ENCODE measurements around the gene RBM41. TPM values are rescaled to one million over a fixed set of nuclear protein-coding genes. Genes with fewer than 3 reads are reported as not detected.

The RBM41 gene
- total and polyA plus RNA-seq, 2 experiments from 2014 or later = 20.0 to 21.9 TPM

GRCh38 chrX:107135965-107136307 lies 17.3 kb upstream of the RBM41 start:
- no peaks in the 10 kb centered on the region for H3K9me2 ChIP-seq (ENCODE audit: insufficient read depth)
- DNase-seq (ENCODE audit: low spot score) (no peak), ATAC-seq (no peak)
- no peaks in the 10 kb centered on the region for H4K20me1 ChIP-seq (replicated peaks; ENCODE audit: insufficient read depth)
- no peaks in the 10 kb centered on the region for H3K36me3 ChIP-seq (ENCODE audit: insufficient read depth)
- Mint-ChIP-seq H3K9me3 (no peaks in the 10 kb centered on the region), H3K36me3 (ENCODE audit: low read depth) (no peaks in the 10 kb centered on the region), H3K27me3 (ENCODE audit: insufficient read depth, low read depth, poor library complexity) (no peaks in the 10 kb centered on the region), H3K4me3 (no peak overlapping the region), H3K4me1 (no peaks in the 10 kb centered on the region), H3K27ac (no peak overlapping the region)
- no peaks in the 10 kb centered on the region for H3K4me1 ChIP-seq (ENCODE audit: insufficient read depth)
- no peaks in the 10 kb centered on the region for H3K27me3 ChIP-seq (ENCODE audit: insufficient read depth)
- no peaks in the 10 kb centered on the region for H3F3A ChIP-seq (replicated peaks; ENCODE audit: low read depth)
- H2AFZ ChIP-seq = no peak overlapping the region
- TF ChIP-seq ZNF331 (CRISPR knock-in tag; IDR thresholded peaks at IDR 0.05; ENCODE audit: low read depth) (no peak), EZH2phosphoT487 (IDR thresholded peaks at IDR 0.05; ENCODE audit: unreplicated experiment) (no peak), CTCF (conservative IDR thresholded peaks at IDR 0.05; ENCODE audit: low read depth in 2 of 2) (no peak), CREB1 (CRISPR knock-in tag; IDR thresholded peaks at IDR 0.05; ENCODE audit: low read depth) (no peak), REST (IDR thresholded peaks at IDR 0.05; ENCODE audit: unreplicated experiment) (no peak), STAT1 (IDR thresholded peaks at IDR 0.05; ENCODE audit: unreplicated experiment) (no peak), POLR2AphosphoS5 (IDR thresholded peaks at IDR 0.05; ENCODE audit: low read depth) (no peak), ZNF114 (CRISPR knock-in tag; IDR thresholded peaks at IDR 0.05) (no peak), NANOG (IDR thresholded peaks at IDR 0.05; ENCODE audit: borderline replicate concordance) (no peak), EZH2 (IDR thresholded peaks at IDR 0.05; ENCODE audit: low read depth, unreplicated experiment) (no peak)
- TF ChIP-seq, protein P1, sequence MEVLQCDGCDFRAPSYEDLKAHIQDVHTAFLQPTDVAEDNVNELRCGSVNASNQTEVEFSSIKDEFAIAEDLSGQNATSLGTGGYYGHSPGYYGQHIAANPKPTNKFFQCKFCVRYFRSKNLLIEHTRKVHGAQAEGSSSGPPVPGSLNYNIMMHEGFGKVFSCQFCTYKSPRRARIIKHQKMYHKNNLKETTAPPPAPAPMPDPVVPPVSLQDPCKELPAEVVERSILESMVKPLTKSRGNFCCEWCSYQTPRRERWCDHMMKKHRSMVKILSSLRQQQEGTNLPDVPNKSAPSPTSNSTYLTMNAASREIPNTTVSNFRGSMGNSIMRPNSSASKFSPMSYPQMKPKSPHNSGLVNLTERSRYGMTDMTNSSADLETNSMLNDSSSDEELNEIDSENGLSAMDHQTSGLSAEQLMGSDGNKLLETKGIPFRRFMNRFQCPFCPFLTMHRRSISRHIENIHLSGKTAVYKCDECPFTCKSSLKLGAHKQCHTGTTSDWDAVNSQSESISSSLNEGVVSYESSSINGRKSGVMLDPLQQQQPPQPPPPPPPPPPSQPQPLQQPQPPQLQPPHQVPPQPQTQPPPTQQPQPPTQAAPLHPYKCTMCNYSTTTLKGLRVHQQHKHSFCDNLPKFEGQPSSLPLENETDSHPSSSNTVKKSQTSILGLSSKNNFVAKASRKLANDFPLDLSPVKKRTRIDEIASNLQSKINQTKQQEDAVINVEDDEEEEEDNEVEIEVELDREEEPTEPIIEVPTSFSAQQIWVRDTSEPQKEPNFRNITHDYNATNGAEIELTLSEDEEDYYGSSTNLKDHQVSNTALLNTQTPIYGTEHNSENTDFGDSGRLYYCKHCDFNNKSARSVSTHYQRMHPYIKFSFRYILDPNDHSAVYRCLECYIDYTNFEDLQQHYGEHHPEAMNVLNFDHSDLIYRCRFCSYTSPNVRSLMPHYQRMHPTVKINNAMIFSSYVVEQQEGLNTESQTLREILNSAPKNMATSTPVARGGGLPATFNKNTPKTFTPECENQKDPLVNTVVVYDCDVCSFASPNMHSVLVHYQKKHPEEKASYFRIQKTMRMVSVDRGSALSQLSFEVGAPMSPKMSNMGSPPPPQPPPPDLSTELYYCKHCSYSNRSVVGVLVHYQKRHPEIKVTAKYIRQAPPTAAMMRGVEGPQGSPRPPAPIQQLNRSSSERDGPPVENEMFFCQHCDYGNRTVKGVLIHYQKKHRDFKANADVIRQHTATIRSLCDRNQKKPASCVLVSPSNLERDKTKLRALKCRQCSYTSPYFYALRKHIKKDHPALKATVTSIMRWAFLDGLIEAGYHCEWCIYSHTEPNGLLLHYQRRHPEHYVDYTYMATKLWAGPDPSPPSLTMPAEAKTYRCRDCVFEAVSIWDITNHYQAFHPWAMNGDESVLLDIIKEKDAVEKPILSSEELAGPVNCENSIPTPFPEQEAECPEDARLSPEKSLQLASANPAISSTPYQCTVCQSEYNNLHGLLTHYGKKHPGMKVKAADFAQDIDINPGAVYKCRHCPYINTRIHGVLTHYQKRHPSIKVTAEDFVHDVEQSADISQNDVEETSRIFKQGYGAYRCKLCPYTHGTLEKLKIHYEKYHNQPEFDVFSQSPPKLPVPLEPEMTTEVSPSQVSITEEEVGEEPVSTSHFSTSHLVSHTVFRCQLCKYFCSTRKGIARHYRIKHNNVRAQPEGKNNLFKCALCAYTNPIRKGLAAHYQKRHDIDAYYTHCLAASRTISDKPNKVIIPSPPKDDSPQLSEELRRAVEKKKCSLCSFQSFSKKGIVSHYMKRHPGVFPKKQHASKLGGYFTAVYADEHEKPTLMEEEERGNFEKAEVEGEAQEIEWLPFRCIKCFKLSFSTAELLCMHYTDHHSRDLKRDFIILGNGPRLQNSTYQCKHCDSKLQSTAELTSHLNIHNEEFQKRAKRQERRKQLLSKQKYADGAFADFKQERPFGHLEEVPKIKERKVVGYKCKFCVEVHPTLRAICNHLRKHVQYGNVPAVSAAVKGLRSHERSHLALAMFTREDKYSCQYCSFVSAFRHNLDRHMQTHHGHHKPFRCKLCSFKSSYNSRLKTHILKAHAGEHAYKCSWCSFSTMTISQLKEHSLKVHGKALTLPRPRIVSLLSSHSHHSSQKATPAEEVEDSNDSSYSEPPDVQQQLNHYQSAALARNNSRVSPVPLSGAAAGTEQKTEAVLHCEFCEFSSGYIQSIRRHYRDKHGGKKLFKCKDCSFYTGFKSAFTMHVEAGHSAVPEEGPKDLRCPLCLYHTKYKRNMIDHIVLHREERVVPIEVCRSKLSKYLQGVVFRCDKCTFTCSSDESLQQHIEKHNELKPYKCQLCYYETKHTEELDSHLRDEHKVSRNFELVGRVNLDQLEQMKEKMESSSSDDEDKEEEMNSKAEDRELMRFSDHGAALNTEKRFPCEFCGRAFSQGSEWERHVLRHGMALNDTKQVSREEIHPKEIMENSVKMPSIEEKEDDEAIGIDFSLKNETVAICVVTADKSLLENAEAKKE (CRISPR knock-in tag; IDR thresholded peaks at IDR 0.05) = no peak
- TF ChIP-seq, protein P2, sequence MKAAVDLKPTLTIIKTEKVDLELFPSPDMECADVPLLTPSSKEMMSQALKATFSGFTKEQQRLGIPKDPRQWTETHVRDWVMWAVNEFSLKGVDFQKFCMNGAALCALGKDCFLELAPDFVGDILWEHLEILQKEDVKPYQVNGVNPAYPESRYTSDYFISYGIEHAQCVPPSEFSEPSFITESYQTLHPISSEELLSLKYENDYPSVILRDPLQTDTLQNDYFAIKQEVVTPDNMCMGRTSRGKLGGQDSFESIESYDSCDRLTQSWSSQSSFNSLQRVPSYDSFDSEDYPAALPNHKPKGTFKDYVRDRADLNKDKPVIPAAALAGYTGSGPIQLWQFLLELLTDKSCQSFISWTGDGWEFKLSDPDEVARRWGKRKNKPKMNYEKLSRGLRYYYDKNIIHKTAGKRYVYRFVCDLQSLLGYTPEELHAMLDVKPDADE (IDR thresholded peaks at IDR 0.05) = no peak
- H3K4me2 ChIP-seq = no peak overlapping the region
- no peak overlapping the region for H3K27ac ChIP-seq (ENCODE audit: low read depth)
- H3K79me2 ChIP-seq (replicated peaks; ENCODE audit: insufficient read depth) = no peaks in the 10 kb centered on the region
- H3K4me3 ChIP-seq = no peak overlapping the region
